ENCODE data around the gene ERGIC3. TPM values are rescaled to one million over a fixed set of nuclear protein-coding genes. Genes with fewer than 3 reads are reported as not detected.

The ERGIC3 gene
- total and polyA plus RNA-seq, 2 donors (not counting 1 experiment from before 2014, with no cell fraction given): 191 to 254 TPM

GRCh38 chr20:35539756-35540212 is 2.1 kb upstream of the ERGIC3 start:
- Mint-ChIP-seq H3K4me3 (peak overlapping the region; percentile 61), H3K9me3 (ENCODE audit: insufficient read depth) (no peaks in the 10 kb centered on the region), H3K27ac (peak overlapping the region; percentile 69), H3K4me1 (peaks cover 26% of the 10 kb centered on the region), H3K27me3 (no peaks in the 10 kb centered on the region)
- Histone ChIP-seq H3K4me2 (replicated peaks; ENCODE audit: low read depth, low read length, poor library complexity, severe bottlenecking) (peak overlapping the region; percentile 32), H2AFZ (ENCODE audit: insufficient read depth, low read depth, low read length, poor library complexity, severe bottlenecking) (peak overlapping the region; percentile 49), H3K4me1 (ENCODE audit: control insufficient read depth in 2 of 2, insufficient read depth in 2 of 2, low read length in 2 of 2) (peaks cover 9 to 18% of the 10 kb centered on the region in 2 donors), H3K27me3 (replicated peaks in 1 of 4; ENCODE audit: control extremely low read depth in 1 of 4, control insufficient read depth in 3 of 4, insufficient read depth in 4 of 4, low read length in 3 of 4) (no peaks in the 10 kb centered on the region), H3K9me3 (ENCODE audit: control extremely low read depth in 1 of 3, control insufficient read depth in 2 of 3, insufficient read depth in 1 of 3, low read length in 2 of 3) (no peaks in the 10 kb centered on the region), H3K9ac (ENCODE audit: low read length) (no peak overlapping the region), H3K27ac (ENCODE audit: low read length in 2 of 2) (no peak overlapping the region), H3K4me3 (ENCODE audit: control extremely low read depth in 1 of 5, extremely low read depth in 1 of 5, insufficient read depth in 1 of 5, low read depth in 2 of 5, low read length in 4 of 5) (no peak overlapping the region), H4K20me1 (ENCODE audit: control insufficient read depth, insufficient read depth, low read length, poor library complexity, severe bottlenecking) (no peaks in the 10 kb centered on the region), H3K36me3 (replicated peaks in 1 of 2; ENCODE audit: control extremely low read depth in 1 of 2, control insufficient read depth in 1 of 2, extremely low read depth in 1 of 2, insufficient read depth in 2 of 2, low read length in 1 of 2) (peaks cover 0 to 9% of the 10 kb centered on the region in 2 experiments), H3K79me2 (ENCODE audit: control insufficient read depth, insufficient read depth, low read length) (no peaks in the 10 kb centered on the region)
- peak; percentile 79 for DNase-seq
- TF ChIP-seq EZH2 (IDR thresholded peaks at IDR 0.05; ENCODE audit: borderline replicate concordance, insufficient read depth, low read depth, low read length, poor library complexity, severe bottlenecking): no peak
- no peak for TF ChIP-seq CTCF (IDR thresholded peaks at IDR 0.05)
- ChIA-PET POLR2A (no interaction called here), CTCF (interaction anchor here (0.6 to 1.3 kb wide), 2 partner anchors 67 to 75 kb away, joined by 3 read pairs; no protein-coding TSS in a partner anchor)
- WGBS (ENCODE audit: insufficient coverage): 66% methylated on average over 11 of the region's 11 CpGs
- intact Hi-C loops (cut with micrococcal nuclease): loop anchor here (2.0 to 5.0 kb wide), 7 partner anchors 49 to 1547 kb away; partner anchors contain the start of genes AHCY, EDEM2, EIF6 and PHF20
- peak; percentile 60 for ATAC-seq (ENCODE audit: low read depth)

- Histone ChIP-seq H3K4me2 (replicated peaks; ENCODE audit: low read depth, low read length, poor library complexity, severe bottlenecking) (peak overlapping the region; percentile 97), H3K4me1 (ENCODE audit: control insufficient read depth in 2 of 2, insufficient read depth in 2 of 2, low read length in 2 of 2) (peaks cover 9 to 18% of the 10 kb centered on the region in 2 donors), H3K4me3 (ENCODE audit: control extremely low read depth in 1 of 5, extremely low read depth in 1 of 5, insufficient read depth in 1 of 5, low read depth in 2 of 5, low read length in 4 of 5) (peak overlapping the region; percentile 51 to 94 (median 87)), H3K27ac (ENCODE audit: low read length in 2 of 2) (no peak overlapping the region), H3K9ac (ENCODE audit: low read length) (peak overlapping the region; percentile 95), H4K20me1 (ENCODE audit: control insufficient read depth, insufficient read depth, low read length, poor library complexity, severe bottlenecking) (no peaks in the 10 kb centered on the region), H2AFZ (ENCODE audit: insufficient read depth, low read depth, low read length, poor library complexity, severe bottlenecking) (peak overlapping the region; percentile 88), H3K9me3 (ENCODE audit: control extremely low read depth in 1 of 3, control insufficient read depth in 2 of 3, insufficient read depth in 1 of 3, low read length in 2 of 3) (no peaks in the 10 kb centered on the region), H3K36me3 (replicated peaks in 1 of 2; ENCODE audit: control extremely low read depth in 1 of 2, control insufficient read depth in 1 of 2, extremely low read depth in 1 of 2, insufficient read depth in 2 of 2, low read length in 1 of 2) (peaks cover 0 to 12% of the 10 kb centered on the region in 2 experiments), H3K79me2 (ENCODE audit: control insufficient read depth, insufficient read depth, low read length) (no peaks in the 10 kb centered on the region), H3K27me3 (replicated peaks in 1 of 4; ENCODE audit: control extremely low read depth in 1 of 4, control insufficient read depth in 3 of 4, insufficient read depth in 4 of 4, low read length in 3 of 4) (no peaks in the 10 kb centered on the region)
- POLR2A ChIA-PET: interaction anchor here (0.7 to 1.4 kb wide), 3 partner anchors 75 to 201 kb away, joined by 4 read pairs; partner anchors contain the start of genes RBM39 and SPAG4
- ATAC-seq (ENCODE audit: low read depth): no peak
- no peak for DNase-seq
- Mint-ChIP-seq H3K4me3 (peak overlapping the region; percentile 94), H3K27ac (peak overlapping the region; percentile 94), H3K27me3 (no peaks in the 10 kb centered on the region), H3K9me3 (ENCODE audit: insufficient read depth) (no peaks in the 10 kb centered on the region), H3K4me1 (peaks cover 26% of the 10 kb centered on the region)
- CTCF ChIA-PET: interaction anchor here (0.7 to 2.2 kb wide), 6 partner anchors 39 to 413 kb away, joined by 3 to 7 read pairs (median 5); partner anchors contain the start of gene SCAND1
- WGBS (ENCODE audit: insufficient coverage): 56% methylated on average over 7 of the region's 13 CpGs
- TF ChIP-seq EZH2 (IDR thresholded peaks at IDR 0.05; ENCODE audit: borderline replicate concordance, insufficient read depth, low read depth, low read length, poor library complexity, severe bottlenecking): no peak
- intact Hi-C loops (cut with micrococcal nuclease): loop anchor here (1.0 to 5.0 kb wide), 8 partner anchors 39 to 1549 kb away; partner anchors contain the start of genes AHCY, EDEM2, EIF6 and PHF20
Observed at GRCh38 chr20:35541118-35541782, 628 bp upstream of the ERGIC3 start.
